Measurements from ENCODE around the gene PPP2R5E.

DNA sequence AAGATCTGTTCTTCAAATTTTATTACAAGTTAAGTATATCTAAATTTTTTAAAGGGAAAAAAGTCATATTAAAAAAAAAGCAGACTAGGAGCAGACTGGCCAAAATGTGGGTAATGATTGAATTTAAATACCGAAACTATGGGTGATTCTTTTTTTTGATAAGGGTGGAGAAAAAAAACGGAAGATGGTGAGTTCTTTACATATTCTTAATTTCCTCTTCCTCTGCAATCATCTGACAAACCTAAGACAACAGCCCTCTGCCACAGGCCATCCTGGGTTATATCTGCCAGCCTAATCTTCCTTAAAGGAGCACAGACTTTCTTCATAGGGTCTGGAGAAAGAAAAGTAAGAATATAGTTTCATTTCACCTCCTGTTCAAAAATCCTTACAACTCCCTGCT lies 108.0 kb downstream of the PPP2R5E start:
- TF ChIP-seq YY1 (IDR thresholded peaks at IDR 0.05; ENCODE audit: insufficient read depth, insufficient read length) = no peak
- TF ChIP-seq SUZ12 (IDR thresholded peaks at IDR 0.05; ENCODE audit: extremely low read depth, insufficient read depth, insufficient read length) = no peak
- no peak for TF ChIP-seq ZNF274 (IDR thresholded peaks at IDR 0.05; ENCODE audit: low read depth, low read length)
